ENCODE data around the gene DQX1.

Gene DQX1

DNA sequence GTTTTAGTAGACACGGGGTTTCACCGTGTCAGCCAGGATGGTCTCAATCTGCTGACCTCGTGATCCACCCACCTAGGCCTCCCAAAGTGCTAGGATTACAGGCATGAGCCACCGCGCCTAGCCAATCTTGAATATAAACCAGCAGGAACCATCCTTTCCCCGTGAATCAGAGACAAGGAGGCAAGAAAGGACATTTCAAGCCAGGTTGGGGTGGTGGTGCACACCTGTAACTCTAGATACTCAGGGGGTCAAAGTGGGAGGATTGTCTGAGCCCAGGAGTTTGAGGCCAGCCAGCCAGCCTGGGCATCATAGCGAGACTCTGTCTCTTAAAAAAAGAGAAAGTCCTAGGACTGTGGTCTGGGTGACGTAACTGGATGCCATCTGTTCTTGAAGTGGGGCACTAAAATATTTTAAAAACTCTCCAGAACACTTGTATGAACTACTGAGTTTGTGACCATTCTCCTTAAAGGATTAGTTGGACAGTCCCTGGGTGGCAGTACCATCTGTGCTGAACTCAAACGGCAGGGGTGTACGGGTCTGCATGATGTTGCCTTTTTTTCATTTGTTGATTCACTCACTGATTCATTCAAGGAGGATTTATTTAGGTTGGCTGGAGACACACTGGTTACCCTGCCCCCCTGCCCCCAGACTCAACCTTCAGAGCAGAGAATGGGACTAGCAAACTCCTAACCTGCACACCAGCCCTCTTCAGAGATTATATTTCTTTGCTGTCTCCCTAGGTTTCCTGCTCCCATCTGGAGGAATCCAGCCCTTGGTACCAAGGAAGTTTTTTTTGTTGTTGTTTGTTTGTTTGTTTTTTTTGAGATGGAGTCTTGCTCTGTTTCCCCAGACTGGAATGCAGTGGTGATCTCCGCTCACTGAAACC is 14.7 kb downstream of the DQX1 start:
- no peak overlapping the region for H3K4me3 Mint-ChIP-seq
- no peak overlapping the region for H3K27ac Mint-ChIP-seq
- no peak for DNase-seq
- H3K4me1 Mint-ChIP-seq, result peaks cover 36% of the 10 kb centered on the region
- H3K9me3 Mint-ChIP-seq, result peaks cover 6% of the 10 kb centered on the region
- peaks cover 100% of the 10 kb centered on the region for H3K27me3 Mint-ChIP-seq (ENCODE audit: low read depth, poor library complexity)
- TF ChIP-seq, protein P1, sequence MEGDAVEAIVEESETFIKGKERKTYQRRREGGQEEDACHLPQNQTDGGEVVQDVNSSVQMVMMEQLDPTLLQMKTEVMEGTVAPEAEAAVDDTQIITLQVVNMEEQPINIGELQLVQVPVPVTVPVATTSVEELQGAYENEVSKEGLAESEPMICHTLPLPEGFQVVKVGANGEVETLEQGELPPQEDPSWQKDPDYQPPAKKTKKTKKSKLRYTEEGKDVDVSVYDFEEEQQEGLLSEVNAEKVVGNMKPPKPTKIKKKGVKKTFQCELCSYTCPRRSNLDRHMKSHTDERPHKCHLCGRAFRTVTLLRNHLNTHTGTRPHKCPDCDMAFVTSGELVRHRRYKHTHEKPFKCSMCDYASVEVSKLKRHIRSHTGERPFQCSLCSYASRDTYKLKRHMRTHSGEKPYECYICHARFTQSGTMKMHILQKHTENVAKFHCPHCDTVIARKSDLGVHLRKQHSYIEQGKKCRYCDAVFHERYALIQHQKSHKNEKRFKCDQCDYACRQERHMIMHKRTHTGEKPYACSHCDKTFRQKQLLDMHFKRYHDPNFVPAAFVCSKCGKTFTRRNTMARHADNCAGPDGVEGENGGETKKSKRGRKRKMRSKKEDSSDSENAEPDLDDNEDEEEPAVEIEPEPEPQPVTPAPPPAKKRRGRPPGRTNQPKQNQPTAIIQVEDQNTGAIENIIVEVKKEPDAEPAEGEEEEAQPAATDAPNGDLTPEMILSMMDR (IDR thresholded peaks at IDR 0.05), result no peak
- peaks cover 9% of the 10 kb centered on the region for H3K36me3 Mint-ChIP-seq (ENCODE audit: low read depth)

DNA sequence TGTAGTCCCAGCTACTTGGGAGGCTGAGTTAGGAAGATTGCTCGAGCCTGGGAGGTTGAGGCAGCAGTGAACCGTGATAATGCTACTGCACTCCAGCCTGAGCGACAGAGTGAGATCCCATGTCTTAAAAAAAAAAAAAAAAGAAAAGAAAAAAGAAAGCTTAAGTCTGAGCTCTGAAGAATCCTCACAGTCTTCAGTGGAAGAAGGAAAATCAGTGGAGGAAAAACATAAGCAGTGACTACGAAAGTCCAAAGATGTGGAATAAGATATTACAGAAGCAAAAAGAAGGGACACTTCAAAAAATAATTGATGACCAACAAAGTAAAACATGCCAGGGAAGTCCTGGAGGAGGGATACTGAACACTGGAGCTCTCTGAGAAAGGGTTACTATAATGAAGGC is 15.8 kb downstream of the DQX1 start:
- Mint-ChIP-seq H3K27me3 (ENCODE audit: low read depth, poor library complexity) (peaks cover 100% of the 10 kb centered on the region), H3K9me3 (peaks cover 4% of the 10 kb centered on the region), H3K36me3 (ENCODE audit: low read depth) (peaks cover 17% of the 10 kb centered on the region), H3K4me1 (peaks cover 44% of the 10 kb centered on the region), H3K27ac (no peak overlapping the region), H3K4me3 (no peak overlapping the region)
- TF ChIP-seq, protein P1 (IDR thresholded peaks at IDR 0.05), result no peak
- no peak for DNase-seq

- TF ChIP-seq, protein P1 (IDR thresholded peaks at IDR 0.05), result no peak
- Mint-ChIP-seq H3K27me3 (ENCODE audit: low read depth, poor library complexity) (peaks cover 100% of the 10 kb centered on the region), H3K9me3 (peaks cover 4% of the 10 kb centered on the region), H3K27ac (peak overlapping the region; percentile 100), H3K4me3 (peak overlapping the region; percentile 99), H3K36me3 (ENCODE audit: low read depth) (peaks cover 30% of the 10 kb centered on the region), H3K4me1 (peaks cover 56% of the 10 kb centered on the region)
- peak; percentile 45 for DNase-seq
These were observed 18.0 kb downstream of the DQX1 start for GRCh38 chr2:74507926-74508520.

GRCh38 chr2:74507145-74507925 is 18.7 kb downstream of the DQX1 start, which contains the start of gene PCGF1:
PCGF1 (minus strand) TSS chr2:74507695; CDS start chr2:74507668, 27 bp downstream.
- H3K9me3 Mint-ChIP-seq, result peaks cover 4% of the 10 kb centered on the region
- peaks cover 100% of the 10 kb centered on the region for H3K27me3 Mint-ChIP-seq (ENCODE audit: low read depth, poor library complexity)
- peak; percentile 99 for DNase-seq
- H3K4me3 Mint-ChIP-seq, result peak within 1 kb of the TSS; percentile 99
- TF ChIP-seq, protein P1 (IDR thresholded peaks at IDR 0.05), result peak; percentile 68
- peaks cover 30% of the 10 kb centered on the region for H3K36me3 Mint-ChIP-seq (ENCODE audit: low read depth)
- H3K4me1 Mint-ChIP-seq, result peaks cover 56% of the 10 kb centered on the region
- H3K27ac Mint-ChIP-seq, result peak within 1 kb of the TSS; percentile 100

DNA sequence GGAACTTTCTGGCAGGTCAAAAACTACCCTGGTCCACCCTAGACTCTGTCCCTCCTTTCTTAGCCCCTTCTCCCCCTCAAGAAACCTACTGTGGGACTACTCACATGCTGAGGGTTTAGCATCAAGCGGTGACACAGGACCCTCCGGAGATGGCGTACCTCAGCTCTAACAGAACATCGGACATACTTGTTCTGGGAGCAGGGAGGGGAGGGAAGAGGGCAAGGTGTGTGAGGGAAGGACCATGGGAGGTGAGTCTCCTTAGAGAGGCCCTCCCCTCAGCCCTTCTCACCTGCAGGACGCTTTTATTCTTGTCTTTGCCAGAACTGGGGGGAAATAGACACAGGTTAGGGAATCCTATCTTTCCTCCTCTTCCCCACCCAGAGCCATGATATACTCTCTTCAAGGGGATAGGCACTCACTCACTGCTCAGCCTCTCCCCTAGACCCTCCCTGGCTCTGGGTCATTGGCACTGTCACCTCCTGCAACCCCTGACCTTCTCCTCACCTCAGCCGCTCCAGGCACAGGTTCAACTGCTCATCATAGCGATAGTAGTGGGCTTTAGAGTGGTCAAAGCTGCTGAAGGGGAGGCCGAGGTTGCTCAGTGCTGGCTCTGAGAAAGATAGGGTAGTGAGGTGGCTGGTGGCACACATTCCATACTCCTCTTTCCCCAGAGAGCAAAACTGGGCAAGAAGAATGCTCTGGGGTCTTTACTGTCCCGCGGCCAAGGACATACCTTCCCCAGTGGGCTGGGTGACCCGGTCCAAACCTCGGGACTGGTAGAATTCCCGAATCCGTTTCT is 20.4 kb downstream of the DQX1 start:
- peaks cover 30% of the 10 kb centered on the region for H3K36me3 Mint-ChIP-seq (ENCODE audit: low read depth)
- no peak for DNase-seq
- peaks cover 100% of the 10 kb centered on the region for H3K27me3 Mint-ChIP-seq (ENCODE audit: low read depth, poor library complexity)
- H3K9me3 Mint-ChIP-seq, result no peaks in the 10 kb centered on the region
- H3K4me1 Mint-ChIP-seq, result peaks cover 73% of the 10 kb centered on the region
- peak overlapping the region; percentile 26 for H3K4me3 Mint-ChIP-seq
- TF ChIP-seq, protein P1 (IDR thresholded peaks at IDR 0.05), result no peak
- H3K27ac Mint-ChIP-seq, result no peak overlapping the region
